HG03457 (cell line): Measurements from ENCODE around the gene FGF19.

ENCODE experiments used
- ATAC-seq: cut with Tn5 transposase; IDR thresholded peaks from one replicate; pipeline ENCODE4 v1.9.1; 2021; ENCODE audit warnings: moderate number of reproducible peaks; ENCODE audit not compliant: unreplicated experiment

The FGF19 gene

DNA sequence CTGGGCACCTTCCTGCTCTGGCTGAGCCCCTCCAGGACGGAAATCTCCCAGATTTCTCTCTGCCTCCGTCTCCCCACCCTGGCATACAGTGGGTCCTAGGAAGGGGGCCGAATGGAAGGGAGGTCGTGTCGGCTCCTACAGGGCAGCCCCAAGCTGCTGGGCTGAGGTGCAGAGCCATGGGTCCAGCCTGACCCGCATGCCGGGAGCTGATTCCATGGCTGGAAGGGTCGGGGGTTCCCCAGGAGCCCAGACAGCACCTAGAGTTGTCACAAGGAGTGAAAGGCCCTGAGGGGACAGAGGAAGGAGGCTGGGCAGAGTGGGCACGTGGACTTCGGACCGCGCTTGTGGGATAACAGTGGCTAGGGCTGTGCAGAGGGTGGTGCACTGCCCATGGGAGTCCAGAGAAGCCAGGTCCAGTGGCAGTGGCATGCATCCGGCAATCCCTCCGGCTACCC is 46.3 kb downstream of the FGF19 start:
- no peak for ATAC-seq

DNA sequence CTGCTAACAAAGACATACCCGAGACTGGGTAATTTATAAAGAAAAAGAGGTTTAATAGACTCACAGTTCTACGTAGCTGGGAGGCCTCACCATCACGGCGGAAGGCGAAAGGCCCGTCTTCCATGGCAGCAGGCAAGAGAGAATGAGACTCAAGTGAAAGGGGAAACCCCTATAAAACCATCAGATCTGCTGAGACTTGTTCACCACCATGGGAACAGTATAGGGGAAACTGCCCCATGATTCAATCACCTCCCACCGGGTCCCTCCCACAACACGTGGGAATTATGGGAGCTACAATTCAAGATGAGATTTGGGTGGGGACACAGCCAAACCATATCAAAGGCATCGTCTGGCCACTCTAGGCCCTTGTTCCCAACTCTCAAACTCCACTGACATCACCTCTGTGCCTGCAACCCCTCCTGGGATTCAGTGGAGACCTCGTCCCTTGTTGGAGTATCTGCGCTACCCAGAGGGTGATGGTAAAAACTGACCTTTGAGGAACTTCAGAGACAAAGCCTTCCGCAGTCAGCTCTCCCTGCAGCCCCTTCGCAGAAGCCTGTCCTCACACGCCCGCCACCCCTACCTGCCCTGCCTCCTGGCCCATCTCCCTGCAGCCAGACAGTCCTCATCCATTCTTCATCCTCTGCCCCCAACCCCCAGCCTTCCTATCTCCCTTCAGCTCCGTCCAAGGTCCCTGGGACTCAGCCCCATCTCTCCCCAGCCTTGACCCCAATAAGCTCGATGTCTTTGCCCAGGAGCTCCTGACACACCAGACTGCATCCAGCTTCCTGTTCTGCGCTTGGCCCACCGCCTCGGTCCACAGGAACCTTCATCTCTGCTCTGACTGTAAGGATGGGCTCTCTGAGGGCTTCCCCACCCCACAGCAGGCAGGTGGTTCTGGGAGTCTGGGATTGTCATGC is 47.0 kb downstream of the FGF19 start:
- ATAC-seq = no peak

DNA sequence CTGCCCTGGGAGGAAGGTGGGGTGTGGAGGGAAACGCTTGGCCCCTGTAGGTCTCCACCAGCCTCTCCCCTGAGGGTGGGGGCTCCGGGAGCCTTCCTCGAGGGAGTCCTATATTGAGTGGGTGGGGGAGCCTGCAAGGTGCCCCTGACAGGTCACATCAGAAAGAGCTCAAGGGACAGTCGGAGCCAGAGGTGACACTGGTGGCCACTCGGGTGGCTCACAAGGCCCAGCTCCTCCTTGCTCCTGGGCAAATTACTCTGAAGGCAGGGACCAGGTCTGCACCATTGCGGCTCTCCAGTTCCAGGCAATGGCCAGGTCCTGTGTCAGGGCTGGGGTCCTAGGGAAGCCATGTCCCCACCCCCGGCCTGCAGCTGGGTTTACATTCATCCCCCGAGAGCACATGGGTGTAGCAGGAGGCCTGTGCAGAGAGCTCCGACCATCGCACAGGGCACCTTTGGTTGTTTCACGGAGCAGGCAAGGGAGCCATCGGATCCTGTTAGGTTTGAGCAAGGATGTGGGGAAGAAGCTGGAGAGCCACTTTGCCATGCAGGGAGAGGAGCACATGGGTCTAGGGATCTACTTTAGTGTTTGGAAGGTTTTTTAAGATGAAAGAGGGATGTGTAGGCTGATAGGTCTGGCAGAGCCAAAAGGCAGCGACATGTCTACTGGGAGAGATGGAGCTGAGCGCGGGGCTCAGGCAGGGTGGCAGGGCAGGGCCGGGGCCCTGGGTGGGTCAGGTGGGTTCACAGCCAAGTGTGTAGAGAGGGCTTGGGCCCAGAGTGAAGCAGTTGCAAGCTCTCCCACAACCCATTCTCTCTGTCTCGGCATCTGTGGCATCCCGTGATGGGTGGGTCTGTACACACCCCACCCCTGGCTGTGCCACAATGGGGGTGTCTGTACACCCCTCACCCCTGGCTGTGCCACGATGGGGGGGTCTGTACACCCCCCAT is 48.1 kb downstream of the FGF19 start:
- ATAC-seq = no peak

DNA sequence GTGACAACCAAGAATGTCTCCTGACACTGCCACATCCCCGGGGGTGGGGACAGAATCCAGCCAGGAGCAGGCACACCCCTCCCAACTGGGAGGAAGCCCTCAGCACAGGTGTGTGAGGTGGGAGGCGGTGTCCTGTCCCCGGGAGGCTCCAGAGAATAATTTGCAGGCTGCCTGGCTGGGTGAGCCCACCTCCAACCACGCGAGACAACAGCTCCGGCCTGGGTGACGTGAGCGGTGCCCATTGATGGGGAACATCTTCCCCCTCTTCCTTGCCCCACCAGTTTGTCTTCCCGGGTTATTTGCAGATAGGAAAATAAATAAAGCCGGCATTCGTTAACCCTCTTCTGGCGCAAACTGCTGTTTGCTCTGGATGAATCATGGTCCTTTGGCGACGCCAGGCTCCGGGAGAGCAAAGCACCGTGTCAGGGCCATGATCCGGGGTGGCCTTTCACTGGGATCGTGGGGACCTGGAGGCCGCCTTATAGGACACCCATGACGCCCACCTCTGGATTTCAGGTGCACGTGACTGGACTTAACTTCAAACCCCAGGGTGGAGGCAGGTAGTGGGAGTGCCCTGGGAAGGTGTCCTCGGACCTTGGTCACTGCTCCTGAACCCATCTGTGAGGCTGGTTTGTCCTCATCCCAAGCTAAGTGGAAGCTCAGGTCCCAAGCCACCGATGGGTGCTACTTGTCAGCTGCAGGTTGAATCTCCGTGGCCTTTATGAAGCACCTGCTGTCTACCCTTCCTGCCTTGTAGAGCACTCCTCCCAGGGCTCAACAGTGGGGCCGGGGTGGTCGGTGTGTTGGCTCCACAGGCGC is 49.0 kb downstream of the FGF19 start:
- no peak for ATAC-seq

DNA sequence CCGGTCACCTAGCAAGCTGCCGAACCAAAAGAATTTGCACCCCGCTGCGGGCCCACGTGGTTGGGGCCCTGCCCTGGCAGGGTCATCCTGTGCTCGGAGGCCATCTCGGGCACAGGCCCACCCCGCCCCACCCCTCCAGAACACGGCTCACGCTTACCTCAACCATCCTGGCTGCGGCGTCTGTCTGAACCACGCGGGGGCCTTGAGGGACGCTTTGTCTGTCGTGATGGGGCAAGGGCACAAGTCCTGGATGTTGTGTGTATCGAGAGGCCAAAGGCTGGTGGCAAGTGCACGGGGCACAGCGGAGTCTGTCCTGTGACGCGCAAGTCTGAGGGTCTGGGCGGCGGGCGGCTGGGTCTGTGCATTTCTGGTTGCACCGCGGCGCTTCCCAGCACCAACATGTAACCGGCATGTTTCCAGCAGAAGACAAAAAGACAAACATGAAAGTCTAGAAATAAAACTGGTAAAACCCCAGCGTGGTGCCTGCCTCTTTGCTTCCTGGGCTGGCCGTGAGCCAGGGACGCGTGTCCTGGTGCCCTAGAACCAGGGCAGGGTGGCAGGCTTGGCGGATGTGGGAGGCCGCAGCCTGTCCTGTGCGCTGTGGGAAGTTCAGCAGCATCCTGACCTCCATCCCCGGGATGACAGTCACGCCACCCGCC is 49.7 kb downstream of the FGF19 start:
- no peak for ATAC-seq

DNA sequence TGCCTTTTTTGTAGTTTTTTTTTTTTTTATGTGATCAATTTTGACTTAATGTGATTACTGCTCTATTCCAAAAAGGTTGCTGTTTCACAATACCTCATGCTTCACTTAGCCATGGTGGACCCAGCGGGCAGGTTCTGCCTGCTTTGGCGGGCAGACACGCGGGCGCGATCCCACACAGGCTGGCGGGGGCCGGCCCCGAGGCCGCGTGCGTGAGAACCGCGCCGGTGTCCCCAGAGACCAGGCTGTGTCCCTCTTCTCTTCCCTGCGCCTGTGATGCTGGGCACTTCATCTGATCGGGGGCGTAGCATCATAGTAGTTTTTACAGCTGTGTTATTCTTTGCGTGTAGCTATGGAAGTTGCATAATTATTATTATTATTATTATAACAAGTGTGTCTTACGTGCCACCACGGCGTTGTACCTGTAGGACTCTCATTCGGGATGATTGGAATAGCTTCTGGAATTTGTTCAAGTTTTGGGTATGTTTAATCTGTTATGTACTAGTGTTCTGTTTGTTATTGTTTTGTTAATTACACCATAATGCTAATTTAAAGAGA is 50.3 kb downstream of the FGF19 start:
- ATAC-seq = no peak

DNA sequence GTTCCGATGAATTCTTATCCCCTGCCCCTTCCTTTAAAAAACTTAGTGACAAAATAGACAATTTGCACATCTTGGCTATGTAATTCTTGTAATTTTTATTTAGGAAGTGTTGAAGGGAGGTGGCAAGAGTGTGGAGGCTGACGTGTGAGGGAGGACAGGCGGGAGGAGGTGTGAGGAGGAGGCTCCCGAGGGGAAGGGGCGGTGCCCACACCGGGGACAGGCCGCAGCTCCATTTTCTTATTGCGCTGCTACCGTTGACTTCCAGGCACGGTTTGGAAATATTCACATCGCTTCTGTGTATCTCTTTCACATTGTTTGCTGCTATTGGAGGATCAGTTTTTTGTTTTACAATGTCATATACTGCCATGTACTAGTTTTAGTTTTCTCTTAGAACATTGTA is 50.8 kb downstream of the FGF19 start:
- ATAC-seq = no peak

DNA sequence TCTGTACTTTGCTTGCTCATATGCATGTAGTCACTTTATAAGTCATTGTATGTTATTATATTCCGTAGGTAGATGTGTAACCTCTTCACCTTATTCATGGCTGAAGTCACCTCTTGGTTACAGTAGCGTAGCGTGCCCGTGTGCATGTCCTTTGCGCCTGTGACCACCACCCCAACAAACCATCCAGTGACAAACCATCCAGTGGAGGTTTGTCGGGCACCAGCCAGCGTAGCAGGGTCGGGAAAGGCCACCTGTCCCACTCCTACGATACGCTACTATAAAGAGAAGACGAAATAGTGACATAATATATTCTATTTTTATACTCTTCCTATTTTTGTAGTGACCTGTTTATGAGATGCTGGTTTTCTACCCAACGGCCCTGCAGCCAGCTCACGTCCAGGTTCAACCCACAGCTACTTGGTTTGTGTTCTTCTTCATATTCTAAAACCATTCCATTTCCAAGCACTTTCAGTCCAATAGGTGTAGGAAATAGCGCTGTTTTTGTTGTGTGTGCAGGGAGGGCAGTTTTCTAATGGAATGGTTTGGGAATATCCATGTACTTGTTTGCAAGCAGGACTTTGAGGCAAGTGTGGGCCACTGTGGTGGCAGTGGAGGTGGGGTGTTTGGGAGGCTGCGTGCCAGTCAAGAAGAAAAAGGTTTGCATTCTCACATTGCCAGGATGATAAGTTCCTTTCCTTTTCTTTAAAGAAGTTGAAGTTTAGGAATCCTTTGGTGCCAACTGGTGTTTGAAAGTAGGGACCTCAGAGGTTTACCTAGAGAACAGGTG is 51.8 kb downstream of the FGF19 start:
- no peak for ATAC-seq

DNA sequence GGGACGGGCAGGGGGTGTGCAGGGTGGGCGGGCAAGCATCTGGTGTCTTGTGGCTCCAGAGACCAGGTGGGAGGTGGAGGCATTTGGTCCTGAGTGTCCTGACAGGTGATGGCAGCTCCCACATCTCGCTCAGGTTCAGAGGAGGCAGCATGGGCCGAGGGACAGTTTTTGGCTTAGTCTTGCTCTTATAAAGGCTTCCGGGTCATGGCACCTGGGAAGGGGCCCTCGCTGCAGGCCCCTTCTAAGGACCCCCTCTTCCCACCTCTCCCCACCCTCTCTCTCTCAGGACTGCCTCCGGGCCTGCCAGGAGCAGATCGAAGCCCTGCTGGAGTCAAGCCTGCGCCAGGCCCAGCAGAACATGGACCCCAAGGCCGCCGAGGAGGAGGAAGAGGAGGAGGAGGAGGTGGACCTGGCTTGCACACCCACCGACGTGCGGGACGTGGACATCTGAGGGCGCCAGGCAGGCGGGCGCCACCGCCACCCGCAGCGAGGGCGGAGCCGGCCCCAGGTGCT is 52.9 kb downstream of the FGF19 start:
- ATAC-seq = no peak

DNA sequence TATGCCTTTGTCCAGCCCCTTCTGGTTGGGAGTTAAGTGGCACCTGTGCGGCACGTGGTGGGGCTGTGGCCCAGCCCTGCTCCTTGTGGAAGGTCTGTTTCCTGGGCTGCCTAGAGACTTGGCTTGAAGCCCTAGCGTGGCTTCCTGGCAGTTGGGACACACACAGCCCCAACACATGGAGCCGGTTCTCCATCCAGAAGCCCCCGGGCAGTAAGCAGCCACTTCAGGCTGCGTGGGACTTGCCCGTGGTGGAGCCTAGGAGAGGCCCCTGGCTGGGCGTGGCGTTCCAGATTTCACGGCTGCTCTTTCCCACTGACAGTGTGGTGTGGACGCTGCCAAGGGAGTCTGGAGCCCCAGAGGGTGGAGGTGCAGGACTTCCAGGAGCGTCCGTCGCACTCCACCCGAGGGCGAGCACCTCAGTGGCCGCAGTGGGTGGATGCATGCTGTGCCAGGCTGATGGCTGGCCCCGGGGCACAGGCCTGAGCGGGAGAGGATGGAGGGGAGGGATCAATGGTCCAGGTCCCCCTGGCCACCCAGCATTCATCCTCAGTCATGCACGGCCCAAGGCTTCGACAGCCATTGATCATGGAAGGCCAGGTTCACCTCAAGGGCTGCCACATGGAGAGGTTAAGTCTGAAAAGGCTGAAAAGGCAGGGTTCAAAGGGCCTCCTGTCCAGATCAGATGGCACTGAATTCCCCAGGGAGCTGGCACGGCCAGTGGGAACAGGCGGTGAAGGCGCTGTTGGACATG is 53.6 kb downstream of the FGF19 start:
- no peak for ATAC-seq

DNA sequence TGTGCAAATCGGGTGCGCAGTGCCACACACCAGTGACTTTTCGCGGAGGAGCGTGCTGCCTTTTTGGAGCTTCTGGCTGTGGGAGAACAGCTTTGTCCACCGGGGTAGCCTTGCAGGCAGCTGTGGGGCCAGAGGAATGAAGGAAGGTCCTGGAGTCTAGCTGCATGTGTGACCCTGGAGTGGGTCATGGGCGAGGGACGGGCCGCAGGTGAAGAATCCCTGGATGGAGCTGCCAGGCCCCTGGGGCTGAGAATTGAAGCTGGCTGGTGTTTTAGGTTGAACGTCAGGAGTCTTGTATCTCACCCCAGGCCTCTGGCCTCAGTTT is 54.3 kb downstream of the FGF19 start:
- ATAC-seq = no peak

DNA sequence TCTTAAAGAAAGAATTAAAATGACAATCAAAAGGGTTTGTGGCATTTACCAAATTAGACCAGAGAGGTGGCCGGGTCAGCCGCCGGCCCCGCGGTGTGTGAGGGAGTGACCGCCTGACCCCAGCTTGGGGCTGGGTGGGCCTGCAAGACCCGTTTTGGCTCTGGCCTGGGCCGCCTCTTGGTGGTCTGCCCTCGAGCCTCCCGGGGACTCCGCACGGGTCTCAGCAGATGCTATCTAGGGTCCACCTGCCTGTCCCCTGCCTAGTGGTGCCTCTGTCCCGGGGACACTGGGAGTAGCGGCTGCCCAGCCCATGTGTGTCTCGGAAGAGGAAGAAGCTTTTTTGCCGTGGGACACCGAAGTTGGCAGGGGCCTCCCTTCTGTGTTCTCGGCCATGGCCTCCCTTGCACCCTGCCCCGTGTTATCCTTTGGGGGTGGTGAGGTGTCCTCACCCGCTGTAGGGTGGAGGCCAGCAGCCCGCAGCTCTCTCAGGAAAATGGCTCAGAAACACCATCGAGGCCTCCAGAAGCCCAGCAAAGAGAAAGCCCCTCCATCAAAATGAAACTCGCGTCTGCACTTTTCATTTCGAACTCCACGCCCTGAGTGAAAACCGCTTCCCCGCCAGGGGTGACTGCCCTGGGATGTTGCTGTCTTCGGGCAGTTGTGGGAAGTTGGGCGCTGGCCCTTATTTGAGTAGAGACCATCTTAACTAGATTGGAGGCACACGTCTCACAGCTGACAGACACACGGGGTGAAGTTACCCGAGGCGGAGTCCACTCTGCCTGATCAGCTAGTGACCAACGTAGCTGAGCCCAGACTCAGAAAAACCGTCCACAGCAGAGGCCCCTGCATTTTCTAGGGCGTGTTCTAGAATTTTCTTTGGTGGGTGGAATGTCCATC is 54.9 kb downstream of the FGF19 start:
- ATAC-seq = no peak
